Naive thymus-derived CD4-positive, alpha-beta T cell (primary cell): ENCODE measurements around the gene ARID5B. TPM values are rescaled to one million over a fixed set of nuclear protein-coding genes. Genes with fewer than 3 reads are reported as not detected.

Experiments
- ATAC-seq: fragments of 150-1000 bp; cut with Tn5 transposase; 2 replicates; pipeline ENCODE4 v1.10.0; 2021; ENCODE audit warnings: mild to moderate bottlenecking, moderate library complexity
- CTCF ChIA-PET: fragments of 350-600 bp; sonication (Branson Sonifier 250); formaldehyde crosslinking; loops from one replicate; lab custom pipeline; 2021; ENCODE audit warnings: antibody characterized with exemption; lab: Charles Lee
- POLR2A ChIA-PET: fragments of 350-600 bp; sonication (Branson Sonifier 250); formaldehyde crosslinking; loops from one replicate; lab custom pipeline; 2021; ENCODE audit warnings: antibody characterized with exemption, inconsistent platforms; lab: Charles Lee
- DNase-seq, 9 donors: peaks; one replicate each; pipeline versions ENCODE4 v3.0.0 to v3.0.0-alpha.2; 2020 to 2022; ENCODE audit warnings: mixed read lengths in 1 of 9
- H3K27ac ChIP-seq: one replicate; pipeline ENCODE4 v1.7.0; 2013; ENCODE audit warnings: mild to moderate bottlenecking, low read depth, low read length, moderate library complexity
- H3K27me3 ChIP-seq, 2 donors: one replicate each; pipeline ENCODE4 v1.7.0; 2013; ENCODE audit warnings: low read length in 2 of 2, mild to moderate bottlenecking in 2 of 2, moderate library complexity in 2 of 2; ENCODE audit not compliant: control insufficient read depth in 2 of 2, insufficient read depth in 2 of 2
- H3K36me3 ChIP-seq, 3 experiments: 1 replicate in 2 of 3; 2 replicates in 1 of 3; pipeline ENCODE4 v1.7.0; 2013; ENCODE audit warnings: low read length in 3 of 3, mild to moderate bottlenecking in 3 of 3, moderate library complexity in 1 of 3; ENCODE audit not compliant: insufficient read depth in 3 of 3, control insufficient read depth in 2 of 3
- H3K4me1 ChIP-seq, 2 donors: one replicate each; pipeline ENCODE4 v1.7.0; 2013; ENCODE audit warnings: low read length in 2 of 2, mild to moderate bottlenecking in 2 of 2, moderate library complexity in 1 of 2; ENCODE audit not compliant: control insufficient read depth in 2 of 2, insufficient read depth in 2 of 2
- H3K4me3 ChIP-seq: 2 replicates; pipeline ENCODE4 v1.7.0; 2013; ENCODE audit warnings: mild to moderate bottlenecking, low read length
- H3K9me3 ChIP-seq, 3 experiments: 1 replicate in 2 of 3; 2 replicates in 1 of 3; pipeline ENCODE4 v1.7.0; 2013; ENCODE audit warnings: low read length in 3 of 3; ENCODE audit not compliant: control insufficient read depth in 2 of 3
- H3K27ac Mint-ChIP-seq, 9 donors: one replicate each; pipeline ENCODE4 v1.8.0; 2020 to 2022; ENCODE audit warnings: mixed read lengths in 9 of 9, mild to moderate bottlenecking in 8 of 9, moderate library complexity in 5 of 9, inconsistent platforms in 2 of 9
- H3K27me3 Mint-ChIP-seq, 5 donors: one replicate each; pipeline ENCODE4 v1.8.0; 2021 to 2022; ENCODE audit warnings: mixed read lengths in 5 of 5, mild to moderate bottlenecking in 1 of 5
- H3K36me3 Mint-ChIP-seq, 5 donors: one replicate each; pipeline ENCODE4 v1.8.0; 2020 to 2022; ENCODE audit warnings: mixed read lengths in 5 of 5, mild to moderate bottlenecking in 3 of 5, inconsistent platforms in 1 of 5
- H3K4me1 Mint-ChIP-seq, 7 donors: one replicate each; pipeline ENCODE4 v1.8.0; 2020 to 2022; ENCODE audit warnings: mixed read lengths in 7 of 7, mild to moderate bottlenecking in 3 of 7, inconsistent platforms in 1 of 7
- H3K4me3 Mint-ChIP-seq, 10 donors: one replicate each; pipeline ENCODE4 v1.8.0; 2020 to 2022; ENCODE audit warnings: mild to moderate bottlenecking in 10 of 10, mixed read lengths in 10 of 10, moderate library complexity in 6 of 10, inconsistent platforms in 2 of 10
- H3K9me3 Mint-ChIP-seq, 11 donors: one replicate each; pipeline ENCODE4 v1.8.0; 2020 to 2022; ENCODE audit warnings: mixed read lengths in 11 of 11, mild to moderate bottlenecking in 4 of 11, inconsistent platforms in 1 of 11, moderate library complexity in 1 of 11
- intact Hi-C, 2 donors: fragments of 100-400 bp; cut with micrococcal nuclease; formaldehyde crosslinking; loops; one replicate each; pipeline ENCODE4 v1.15.1; 2023
- polyA plus RNA-seq, 2 donors: library from polyadenylated mRNA; unstranded; fragments of 300-500 nt; fragmentation: Illumina TruSeq; gene quantifications; one replicate each; pipeline ENCODE4 v1.2.3, GENCODE V29; 2021
- total RNA-seq, 6 experiments: library from RNA in 5 of 6; stranded (reverse) in 5 of 6; gene quantifications; 1 replicate in 5 of 6; 2 replicates in 1 of 6; pipeline ENCODE4 v1.2.3 and lab custom pipeline; 2021 to 2026

ARID5B gene
- total RNA-seq (10 to 100 TPM; 18.6 to 60.8 (median 47.4) TPM), polyA plus RNA-seq (10 to 100 TPM; 39.4 to 49.1 TPM), total RNA-seq (lab: John Stamatoyannopoulos, UW) (82.8 reads per million, percentile 81 among the genes with 10 or more reads in this experiment)

- H3K27me3 Mint-ChIP-seq, result peaks cover 0 to 2% (median 0%) of the 10 kb centered on the region in 5 donors
Observed at GRCh38 chr10:61900829-61901792, at the start of gene ARID5B. Gene ARID5B, plus strand, starts transcription at chr10:61901699. Its CDS starts 11 bp downstream, at chr10:61901710.

DNA sequence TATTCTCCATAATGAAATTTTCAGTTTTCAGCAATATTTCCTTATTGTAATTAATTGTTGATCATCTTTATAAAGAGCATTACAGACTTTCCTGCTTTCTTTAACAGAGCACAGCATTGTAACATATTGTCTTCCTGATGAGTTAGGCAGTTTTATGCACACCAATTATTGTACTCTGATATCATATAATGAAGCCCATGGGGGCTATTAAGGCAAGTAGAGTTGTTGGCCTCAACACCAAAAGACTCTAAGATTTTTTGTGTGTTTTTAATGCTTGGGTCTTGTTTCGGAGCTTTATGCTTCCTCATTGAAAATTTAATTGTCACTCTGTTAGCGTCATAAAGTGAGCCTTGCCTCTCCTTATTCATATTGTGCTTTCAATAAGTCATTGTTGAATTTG lies 49.2 kb upstream of the ARID5B start:
- H3K4me3 ChIP-seq, result no peak overlapping the region
- no peaks in the 10 kb centered on the region for H3K4me1 ChIP-seq
- POLR2A ChIA-PET, result no interaction called here
- no peaks in the 10 kb centered on the region for H3K36me3 ChIP-seq
- peaks cover 0 to 3% (median 0%) of the 10 kb centered on the region in 5 donors for H3K27me3 Mint-ChIP-seq
- intact Hi-C loops, result no loop called here
- DNase-seq (no peak), ATAC-seq (no peak)
- H3K36me3 Mint-ChIP-seq, result no peaks in the 10 kb centered on the region
- CTCF ChIA-PET, result no interaction called here
- H3K4me1 Mint-ChIP-seq, result peaks cover under 1 to 2% (median 2%) of the 10 kb centered on the region in 7 donors
- no peak overlapping the region for H3K4me3 Mint-ChIP-seq
- H3K27me3 ChIP-seq, result no peaks in the 10 kb centered on the region
- H3K9me3 ChIP-seq, result no peaks in the 10 kb centered on the region
- H3K9me3 Mint-ChIP-seq, result peaks cover 0 to 1% (median 0%) of the 10 kb centered on the region in 11 donors
- no peak overlapping the region for H3K27ac ChIP-seq
- H3K27ac Mint-ChIP-seq, result no peak overlapping the region

More at GRCh38 chr10:61900829-61901792, at the start of gene ARID5B:
- Histone ChIP-seq H3K27ac (peak within 1 kb of the TSS; percentile 92), H3K27me3 (no peaks in the 10 kb centered on the region), H3K9me3 (no peaks in the 10 kb centered on the region), H3K36me3 (peaks cover 0 to 12% (median 0%) of the 10 kb centered on the region in 3 experiments), H3K4me1 (peaks cover 29 to 41% of the 10 kb centered on the region in 2 donors), H3K4me3 (peak within 1 kb of the TSS; percentile 96)
- peak in 7 of 9 donors; percentile 53 to 71 (median 64) for DNase-seq
- peak within 1 kb of the TSS; percentile 92 to 100 (median 96) for H3K27ac Mint-ChIP-seq
- H3K4me3 Mint-ChIP-seq, result peak within 1 kb of the TSS; percentile 81 to 100 (median 94)
- POLR2A ChIA-PET, result interaction anchor here (0.6 to 7.2 kb wide), 16 partner anchors 26 to 1738 kb away, joined by 3 to 86 read pairs (median 4); no protein-coding TSS in a partner anchor
- intact Hi-C loops, result loop anchor here (1.0 to 5.0 kb wide), 11 partner anchors 87 to 1368 kb away; partner anchors contain the start of genes ADO (in 1 of the 2), NRBF2 (in 1 of the 2) and RTKN2 (in 1 of the 2)
- CTCF ChIA-PET, result interaction anchor here (0.6 to 8.4 kb wide), 8 partner anchors 33 to 344 kb away, joined by 3 to 66 read pairs (median 4); no protein-coding TSS in a partner anchor
- no peak for ATAC-seq
- peaks cover 0 to 16% (median 0%) of the 10 kb centered on the region in 5 donors for H3K36me3 Mint-ChIP-seq
- peaks cover 0 to 6% (median 0%) of the 10 kb centered on the region in 11 donors for H3K9me3 Mint-ChIP-seq
- H3K4me1 Mint-ChIP-seq, result peaks cover 23 to 66% (median 55%) of the 10 kb centered on the region in 7 donors

DNA sequence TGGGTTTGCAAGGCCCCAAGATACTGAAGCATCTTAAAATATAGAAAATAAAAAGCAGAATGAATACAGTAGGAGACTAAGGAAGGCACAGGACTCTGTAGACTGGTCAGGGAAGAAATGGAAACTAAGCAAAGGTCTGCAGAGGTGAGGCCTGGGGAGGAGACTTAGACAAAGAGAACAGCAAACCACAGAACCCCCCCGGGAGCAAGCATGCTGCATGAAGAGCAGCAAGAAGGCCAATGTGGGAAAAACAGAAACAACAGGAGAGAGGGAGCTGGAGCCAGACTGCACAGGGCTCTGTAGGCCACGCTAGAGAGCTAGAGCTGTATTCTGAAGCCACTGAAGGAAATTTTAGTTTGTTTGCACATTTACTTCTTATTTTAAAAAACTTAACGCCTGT lies 45.7 kb upstream of the ARID5B start:
- H3K36me3 Mint-ChIP-seq, result no peaks in the 10 kb centered on the region
- POLR2A ChIA-PET, result interaction anchor here (0.7 kb wide), 1 partner anchor 48 kb away, joined by 3 read pairs; no protein-coding TSS in a partner anchor
- intact Hi-C loops, result no loop called here

DNA sequence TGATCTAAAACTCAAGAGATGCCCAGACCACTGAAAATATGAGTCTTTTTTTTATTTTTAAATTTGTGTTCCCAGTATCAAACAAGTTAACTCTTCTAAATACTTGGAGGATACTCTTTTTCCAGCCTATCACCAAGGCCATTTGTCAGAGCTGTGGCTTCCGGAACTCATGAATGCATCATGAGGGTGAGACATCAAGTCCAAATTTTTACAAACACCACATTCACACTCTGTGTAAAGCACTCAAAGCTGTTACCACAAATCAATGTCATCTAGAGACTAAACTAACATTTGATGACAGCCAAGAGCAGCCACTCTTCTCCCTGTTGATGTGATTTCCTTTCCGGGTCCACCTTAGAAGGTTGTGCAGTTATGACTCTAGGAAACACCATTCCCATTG lies 43.8 kb upstream of the ARID5B start:
- Mint-ChIP-seq H3K4me3 (no peak overlapping the region), H3K9me3 (peaks cover 0 to 3% (median 0%) of the 10 kb centered on the region in 11 donors), H3K27ac (no peak overlapping the region), H3K36me3 (peaks cover 0 to 3% (median 0%) of the 10 kb centered on the region in 5 donors), H3K27me3 (peaks cover 0 to 3% (median 0%) of the 10 kb centered on the region in 5 donors), H3K4me1 (no peaks in the 10 kb centered on the region)
- DNase-seq (no peak), ATAC-seq (no peak)
- no peaks in the 10 kb centered on the region for H3K36me3 ChIP-seq
- CTCF ChIA-PET, result interaction anchor here (1.3 kb wide), 1 partner anchor 11 kb away, joined by 3 read pairs; no protein-coding TSS in a partner anchor
- intact Hi-C loops, result no loop called here
- no peaks in the 10 kb centered on the region for H3K4me1 ChIP-seq
- H3K27ac ChIP-seq, result no peak overlapping the region
- POLR2A ChIA-PET, result interaction anchor here (0.6 kb wide), 1 partner anchor 10 kb away, joined by 3 read pairs; no protein-coding TSS in a partner anchor
- no peaks in the 10 kb centered on the region for H3K27me3 ChIP-seq
- no peaks in the 10 kb centered on the region for H3K9me3 ChIP-seq
- H3K4me3 ChIP-seq, result no peak overlapping the region

More for the DNA sequence above, 45.7 kb upstream of the ARID5B start:
- Mint-ChIP-seq H3K27ac (no peak overlapping the region), H3K9me3 (peaks cover 0 to 3% (median 0%) of the 10 kb centered on the region in 11 donors), H3K27me3 (peaks cover 0 to 3% (median 0%) of the 10 kb centered on the region in 5 donors), H3K4me3 (no peak overlapping the region), H3K4me1 (peaks cover 0 to 2% (median 0%) of the 10 kb centered on the region in 7 donors)
- Histone ChIP-seq H3K27me3 (no peaks in the 10 kb centered on the region), H3K4me3 (no peak overlapping the region), H3K36me3 (no peaks in the 10 kb centered on the region), H3K4me1 (no peaks in the 10 kb centered on the region), H3K27ac (no peak overlapping the region), H3K9me3 (no peaks in the 10 kb centered on the region)
- no peak for DNase-seq
- ATAC-seq, result no peak
- CTCF ChIA-PET, result no interaction called here

GRCh38 chr10:61859786-61860185 lies 41.7 kb upstream of the ARID5B start:
- no peak for ATAC-seq
- peaks cover 0 to 3% (median 0%) of the 10 kb centered on the region in 5 donors for H3K36me3 Mint-ChIP-seq
- peaks cover 0 to 3% (median 0%) of the 10 kb centered on the region in 5 donors for H3K27me3 Mint-ChIP-seq
- H3K4me3 ChIP-seq, result no peak overlapping the region
- H3K4me1 Mint-ChIP-seq, result no peaks in the 10 kb centered on the region
- no peaks in the 10 kb centered on the region for H3K27me3 ChIP-seq
- H3K36me3 ChIP-seq, result no peaks in the 10 kb centered on the region
- H3K9me3 Mint-ChIP-seq, result peaks cover 0 to 3% (median 0%) of the 10 kb centered on the region in 11 donors
- POLR2A ChIA-PET, result no interaction called here
- intact Hi-C loops, result loop anchor here in 1 of 2 donors (10.0 kb wide), 1 partner anchor 1045 kb away; no protein-coding TSS in a partner anchor
- H3K27ac ChIP-seq, result no peak overlapping the region
- no peak overlapping the region for H3K27ac Mint-ChIP-seq
- H3K4me3 Mint-ChIP-seq, result no peak overlapping the region
- CTCF ChIA-PET, result no interaction called here
- H3K9me3 ChIP-seq, result no peaks in the 10 kb centered on the region
- DNase-seq, result no peak
- H3K4me1 ChIP-seq, result no peaks in the 10 kb centered on the region
